K562 treated with DMSO at 1 percent for 48 hours (cell line): ENCODE measurements around the gene EIF3B. TPM values are rescaled to one million over a fixed set of nuclear protein-coding genes. Genes with fewer than 3 reads are reported as not detected.

ENCODE experiments used
- total RNA-seq: library from RNA; unstranded; fragments of 300-600 nt; gene quantifications from 2 replicates; pipeline ENCODE4 v1.2.3, GENCODE V29; 2022; ENCODE audit warnings: low replicate concordance; ENCODE audit errors: extremely low read depth

The EIF3B gene
- total RNA-seq: not detected in 2 replicates

DNA sequence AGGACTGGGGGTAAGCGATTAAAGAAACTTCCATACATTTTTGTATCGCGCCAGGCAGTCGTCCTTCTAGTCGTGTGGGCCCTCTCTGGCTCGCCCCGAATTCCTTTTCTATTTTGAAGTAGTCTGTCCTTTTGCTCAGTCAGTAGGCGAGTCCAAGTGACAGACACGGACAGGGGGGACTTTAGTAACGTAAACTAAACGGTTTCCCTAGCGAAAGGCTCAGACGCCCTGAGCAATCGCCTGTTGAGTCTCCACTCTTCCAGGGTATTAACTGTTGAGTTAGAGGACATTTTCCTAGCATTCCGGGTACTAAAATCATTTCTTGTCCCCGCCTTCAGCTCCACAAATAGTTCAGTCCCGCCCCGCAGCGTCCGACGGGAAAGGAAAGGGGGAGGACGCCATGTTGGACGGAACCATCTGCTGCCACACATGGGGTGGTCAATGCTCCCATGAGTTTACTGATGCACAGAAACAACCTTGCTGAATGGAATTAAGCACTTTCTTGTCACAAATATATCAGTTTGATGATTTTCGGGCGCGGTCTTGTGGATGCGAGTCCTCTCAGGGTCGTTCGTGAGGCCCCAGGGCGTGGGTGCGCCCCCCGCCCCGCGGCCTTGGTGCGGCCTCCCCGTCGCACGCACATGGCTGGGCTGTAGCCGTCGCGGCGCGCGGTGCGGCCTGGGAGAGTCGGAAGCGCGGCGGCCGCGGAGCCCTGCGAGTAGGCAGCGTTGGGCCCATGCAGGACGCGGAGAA is at the start of gene EIF3B:
EIF3B (plus strand) TSS at position 642 of the 753 bp plus-strand sequence; CDS start at position 737, 95 bp downstream.

DNA sequence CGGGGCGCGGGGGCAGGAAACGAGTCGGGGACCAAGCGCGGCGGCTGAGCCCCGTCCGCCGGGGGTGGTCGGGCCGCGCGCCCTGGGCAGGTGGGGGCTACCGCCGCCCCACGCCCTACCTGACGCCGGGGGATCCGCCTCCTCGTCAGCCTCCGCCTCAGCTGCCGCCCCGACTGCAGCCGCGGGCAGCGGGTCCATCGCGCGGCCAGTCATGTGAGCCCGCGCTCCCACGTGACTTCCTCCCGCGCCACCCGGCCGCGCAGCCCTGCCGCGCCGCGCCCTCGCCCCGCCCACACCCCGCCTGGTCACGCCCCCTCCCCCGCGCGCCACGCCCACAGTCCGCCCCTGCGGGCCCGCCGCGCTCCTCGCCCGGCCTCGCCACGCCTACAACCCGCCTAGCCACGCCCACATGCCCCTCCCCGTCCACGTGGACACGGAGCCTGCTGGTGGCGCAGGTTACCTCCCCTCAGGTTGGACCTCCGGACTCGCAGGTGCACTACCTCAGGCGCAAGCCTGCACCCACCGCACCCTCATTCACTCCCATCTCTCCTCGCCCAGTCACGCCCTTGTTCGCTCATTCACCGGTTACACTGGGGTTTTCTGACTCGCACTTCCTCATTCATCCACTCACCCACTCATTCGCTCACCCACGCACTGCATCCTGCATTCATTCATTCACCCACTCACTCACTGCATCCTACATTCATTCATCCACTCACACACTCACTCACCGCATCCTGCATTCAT is 40.2 kb upstream of the EIF3B start, which contains the start of gene SNX8:
SNX8 (minus strand) TSS at position 233 of the 747 bp plus-strand sequence; CDS start at position 213, 20 bp downstream.

DNA sequence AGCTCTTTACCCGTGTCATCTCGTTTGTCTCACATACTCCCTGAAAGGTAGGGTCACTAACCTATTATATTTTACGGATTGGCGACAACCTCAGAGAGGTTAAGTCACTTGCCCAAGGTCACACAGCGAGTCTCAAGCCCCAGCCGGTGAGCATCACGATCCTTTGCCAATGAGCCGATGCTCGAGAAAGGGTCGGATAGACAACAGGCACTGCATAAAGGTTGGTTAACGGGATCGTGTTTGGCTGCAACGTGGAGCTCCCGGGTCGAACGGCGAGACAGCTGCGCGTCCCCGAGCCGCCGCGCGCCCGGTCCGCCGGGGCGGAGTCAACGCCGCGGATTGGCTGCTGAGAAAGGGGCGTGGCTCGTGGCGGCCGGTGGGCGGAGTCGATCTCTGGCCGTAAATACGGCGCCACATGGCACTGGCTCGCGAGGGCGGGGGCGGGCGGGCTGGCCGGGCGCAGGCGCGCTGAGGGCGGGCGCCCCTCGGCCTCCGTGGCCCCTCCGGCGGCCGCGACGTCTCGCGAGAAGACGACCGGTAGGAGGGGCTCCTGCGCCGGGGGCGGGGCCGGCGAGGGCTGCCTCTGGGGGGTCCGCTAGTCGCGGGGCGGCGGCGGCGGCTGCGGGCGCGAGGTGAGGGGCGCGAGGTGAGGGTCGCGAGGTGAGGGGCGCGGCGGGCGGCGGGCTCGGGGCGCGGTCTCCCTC is 48.5 kb downstream of the EIF3B start, which contains the start of gene CHST12:
CHST12 (plus strand) TSS at position 598 of the 704 bp plus-strand sequence. CDS start 29,029 bp downstream, outside the sequence.

Other genes with a start within 250 kb of the EIF3B start
- gene MAD1L1, start 121.9 kb upstream of the EIF3B start, total RNA-seq: not detected in 2 replicates
- not detected in 2 replicates for gene MRM2, start 112.6 kb upstream of the EIF3B start, total RNA-seq
- not detected in 2 replicates for gene NUDT1, start 112.6 kb upstream of the EIF3B start, total RNA-seq
- not detected in 2 replicates for gene SNX8, start 40.4 kb upstream of the EIF3B start, total RNA-seq
- not detected in 2 replicates for gene CHST12, start 48.8 kb downstream of the EIF3B start, total RNA-seq
- gene GRIFIN, start 121.6 kb downstream of the EIF3B start, total RNA-seq: not detected in 2 replicates
- not detected in 2 replicates for gene LFNG, start 164.9 kb downstream of the EIF3B start, total RNA-seq
- not detected in 2 replicates for gene BRAT1, start 200.7 kb downstream of the EIF3B start, total RNA-seq
- not detected in 2 replicates for gene IQCE, start 204.2 kb downstream of the EIF3B start, total RNA-seq